Activated CD4-positive, alpha-beta T cell treated with anti-CD3 and anti-CD28 coated beads, Interleukin-2, amount 50 U/mL, for 4 hours (primary cell): Measurements from ENCODE around the gene TPX2.
"Not testable (repeated sequence)": the region's sequence is repeated elsewhere in the genome, so short reads cannot be mapped to it uniquely, and the experiment has no call there.

Experiments
- DNase-seq, 2 experiments: peaks; one replicate each; pipeline ENCODE4 v3.0.0-alpha.2; 2020

TPX2 gene

GRCh38 chr20:31818376-31818908 is 79.4 kb downstream of the TPX2 start:
- DNase-seq: no peak

- DNase-seq: no peak
Observed at GRCh38 chr20:31819083-31819784, 80.1 kb downstream of the TPX2 start, which contains the start of gene MYLK2. Gene MYLK2, plus strand, starts transcription at chr20:31819356. Its CDS starts 225 bp downstream, at chr20:31819581.

GRCh38 chr20:31820228-31820627 is 81.1 kb downstream of the TPX2 start:
- no peak for DNase-seq

GRCh38 chr20:31821427-31821826 is 82.3 kb downstream of the TPX2 start:
- DNase-seq: no peak

GRCh38 chr20:31822421-31823330 is 83.6 kb downstream of the TPX2 start:
- DNase-seq: peak; percentile 62

- DNase-seq: no peak
Observed at GRCh38 chr20:31823360-31824124, 84.5 kb downstream of the TPX2 start.

- no peak for DNase-seq
Observed at GRCh38 chr20:31824125-31824485, 85.0 kb downstream of the TPX2 start.

- DNase-seq: no peak
Observed at GRCh38 chr20:31824554-31825313, 85.6 kb downstream of the TPX2 start.

- no peak for DNase-seq
Observed at GRCh38 chr20:31826074-31826473, 87.0 kb downstream of the TPX2 start.

- no peak for DNase-seq
Observed at GRCh38 chr20:31827059-31827458, 88.0 kb downstream of the TPX2 start.

- DNase-seq: not testable (repeated sequence)
Observed at GRCh38 chr20:31828016-31828415, 88.9 kb downstream of the TPX2 start.

- no peak for DNase-seq
Observed at GRCh38 chr20:31829731-31830130, 90.6 kb downstream of the TPX2 start.

- no peak for DNase-seq
Observed at GRCh38 chr20:31830406-31830981, 91.4 kb downstream of the TPX2 start.

- DNase-seq: no peak
Observed at GRCh38 chr20:31831211-31831610, 92.1 kb downstream of the TPX2 start.

GRCh38 chr20:31831771-31832306 is 92.7 kb downstream of the TPX2 start:
- no peak for DNase-seq

GRCh38 chr20:31833130-31833930 is 94.2 kb downstream of the TPX2 start:
- peak; percentile 41 to 50 for DNase-seq

- no peak for DNase-seq
Observed at GRCh38 chr20:31833931-31834521, 94.9 kb downstream of the TPX2 start.

- no peak for DNase-seq
Observed at GRCh38 chr20:31835554-31835953, 96.5 kb downstream of the TPX2 start.

GRCh38 chr20:31835977-31836852 is 97.1 kb downstream of the TPX2 start:
- no peak for DNase-seq
